Measurements from ENCODE around the gene GRM1.

GRM1 gene

GRCh38 chr6:146200176-146200575 lies 171.3 kb downstream of the GRM1 start:
- TF ChIP-seq GABPA (IDR thresholded peaks at IDR 0.05; ENCODE audit: low read depth): no peak
- TF ChIP-seq REST (IDR thresholded peaks at IDR 0.05; ENCODE audit: insufficient replicate concordance, low read depth): no peak
- TF ChIP-seq, protein P1, sequence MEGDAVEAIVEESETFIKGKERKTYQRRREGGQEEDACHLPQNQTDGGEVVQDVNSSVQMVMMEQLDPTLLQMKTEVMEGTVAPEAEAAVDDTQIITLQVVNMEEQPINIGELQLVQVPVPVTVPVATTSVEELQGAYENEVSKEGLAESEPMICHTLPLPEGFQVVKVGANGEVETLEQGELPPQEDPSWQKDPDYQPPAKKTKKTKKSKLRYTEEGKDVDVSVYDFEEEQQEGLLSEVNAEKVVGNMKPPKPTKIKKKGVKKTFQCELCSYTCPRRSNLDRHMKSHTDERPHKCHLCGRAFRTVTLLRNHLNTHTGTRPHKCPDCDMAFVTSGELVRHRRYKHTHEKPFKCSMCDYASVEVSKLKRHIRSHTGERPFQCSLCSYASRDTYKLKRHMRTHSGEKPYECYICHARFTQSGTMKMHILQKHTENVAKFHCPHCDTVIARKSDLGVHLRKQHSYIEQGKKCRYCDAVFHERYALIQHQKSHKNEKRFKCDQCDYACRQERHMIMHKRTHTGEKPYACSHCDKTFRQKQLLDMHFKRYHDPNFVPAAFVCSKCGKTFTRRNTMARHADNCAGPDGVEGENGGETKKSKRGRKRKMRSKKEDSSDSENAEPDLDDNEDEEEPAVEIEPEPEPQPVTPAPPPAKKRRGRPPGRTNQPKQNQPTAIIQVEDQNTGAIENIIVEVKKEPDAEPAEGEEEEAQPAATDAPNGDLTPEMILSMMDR (IDR thresholded peaks at IDR 0.05; ENCODE audit: insufficient read depth, low read length): no peak
- TF ChIP-seq SPI1 (IDR thresholded peaks at IDR 0.05; ENCODE audit: borderline replicate concordance, low read depth): no peak
- no peak for TF ChIP-seq POLR2AphosphoS5 (IDR thresholded peaks at IDR 0.05; ENCODE audit: low read depth)
- no peak overlapping the region for H3K4me3 ChIP-seq (replicated peaks; ENCODE audit: insufficient read depth, low read length)
- DNase-seq (ENCODE audit: low read depth in 1 of 2, low spot score in 1 of 2): no peak
- no peak overlapping the region for H3K27ac ChIP-seq (replicated peaks)
- H3K27me3 ChIP-seq (ENCODE audit: insufficient read depth, poor library complexity, severe bottlenecking): no peaks in the 10 kb centered on the region

GRCh38 chr6:146202570-146202969 lies 173.7 kb downstream of the GRM1 start:
- no peak for DNase-seq (ENCODE audit: low read depth in 1 of 2, low spot score in 1 of 2)
- no peak for TF ChIP-seq GABPA (IDR thresholded peaks at IDR 0.05; ENCODE audit: low read depth)
- no peak for TF ChIP-seq SPI1 (IDR thresholded peaks at IDR 0.05; ENCODE audit: borderline replicate concordance, low read depth)
- peak; percentile 71 for TF ChIP-seq REST (IDR thresholded peaks at IDR 0.05; ENCODE audit: insufficient replicate concordance, low read depth)
- no peak overlapping the region for H3K4me3 ChIP-seq (replicated peaks; ENCODE audit: insufficient read depth, low read length)
- H3K27ac ChIP-seq (replicated peaks): no peak overlapping the region
- H3K27me3 ChIP-seq (ENCODE audit: insufficient read depth, poor library complexity, severe bottlenecking): no peaks in the 10 kb centered on the region

DNA sequence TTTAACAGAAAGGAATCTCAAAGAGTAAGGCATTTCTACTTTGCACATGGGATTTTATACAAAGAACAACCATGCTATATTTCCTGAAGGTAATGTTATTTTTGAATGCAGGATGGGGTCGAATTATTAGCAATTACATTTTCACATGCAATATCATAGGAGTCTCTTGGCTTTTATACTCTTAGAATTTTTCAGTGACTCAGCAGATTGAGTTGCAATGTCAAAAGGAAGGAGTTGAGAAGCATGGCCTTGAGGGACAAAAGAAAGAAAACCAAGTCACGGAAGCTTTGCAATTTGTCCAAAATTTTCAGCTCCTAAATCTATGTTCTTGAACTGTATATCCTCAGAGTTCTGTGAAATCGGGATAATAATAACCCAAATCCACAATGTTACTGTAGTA lies 181.1 kb downstream of the GRM1 start:
- H3K4me3 ChIP-seq (replicated peaks; ENCODE audit: insufficient read depth, low read length): no peak overlapping the region
- TF ChIP-seq, protein P1 (IDR thresholded peaks at IDR 0.05; ENCODE audit: insufficient read depth, low read length): no peak
- TF ChIP-seq GABPA (IDR thresholded peaks at IDR 0.05; ENCODE audit: low read depth) (no peak), POLR2AphosphoS5 (IDR thresholded peaks at IDR 0.05; ENCODE audit: low read depth) (no peak), SPI1 (IDR thresholded peaks at IDR 0.05; ENCODE audit: borderline replicate concordance, low read depth) (no peak)
- H3K27ac ChIP-seq (replicated peaks): no peak overlapping the region
- H3K27me3 ChIP-seq (ENCODE audit: insufficient read depth, poor library complexity, severe bottlenecking): peaks cover 3% of the 10 kb centered on the region
- DNase-seq (ENCODE audit: low read depth in 1 of 2, low spot score in 1 of 2): no peak

GRCh38 chr6:146210406-146211083 lies 181.7 kb downstream of the GRM1 start:
- no peak for DNase-seq (ENCODE audit: low read depth in 1 of 2, low spot score in 1 of 2)
- TF ChIP-seq GABPA (IDR thresholded peaks at IDR 0.05; ENCODE audit: low read depth) (no peak), SPI1 (IDR thresholded peaks at IDR 0.05; ENCODE audit: borderline replicate concordance, low read depth) (no peak), POLR2AphosphoS5 (IDR thresholded peaks at IDR 0.05; ENCODE audit: low read depth) (no peak), REST (IDR thresholded peaks at IDR 0.05; ENCODE audit: insufficient replicate concordance, low read depth) (no peak)
- TF ChIP-seq, protein P1 (IDR thresholded peaks at IDR 0.05; ENCODE audit: insufficient read depth, low read length): no peak
- no peak overlapping the region for H3K27ac ChIP-seq (replicated peaks)
- peaks cover 3% of the 10 kb centered on the region for H3K27me3 ChIP-seq (ENCODE audit: insufficient read depth, poor library complexity, severe bottlenecking)
- no peak overlapping the region for H3K4me3 ChIP-seq (replicated peaks; ENCODE audit: insufficient read depth, low read length)

Data from HL-60 (cell line).